CD4-positive, alpha-beta T cell (primary cell): Measurements from ENCODE around the gene RHOJ. TPM values are rescaled to one million over a fixed set of nuclear protein-coding genes. Genes with fewer than 3 reads are reported as not detected.

Experiments used
- ATAC-seq: fragments of 200-7000 bp; cut with Tn5 transposase; one replicate; pipeline ENCODE4 v1.10.0; 2022; ENCODE audit warnings: mild to moderate bottlenecking; ENCODE audit not compliant: poor library complexity
- CTCF ChIA-PET: fragments of 350-600 bp; sonication (Branson Sonifier 250); formaldehyde crosslinking; loops from one replicate; lab custom pipeline; 2021; ENCODE audit warnings: antibody characterized with exemption, inconsistent platforms; lab: Charles Lee
- POLR2A ChIA-PET: fragments of 350-600 bp; sonication (Branson Sonifier 250); formaldehyde crosslinking; loops from one replicate; lab custom pipeline; 2021; ENCODE audit warnings: antibody characterized with exemption, inconsistent platforms; lab: Charles Lee
- DNase-seq, 14 experiments: peaks; one replicate each; pipeline ENCODE4 v3.0.0-alpha.2; 2013 to 2020; ENCODE audit warnings: mixed read lengths in 2 of 14
- H3K27ac ChIP-seq, 2 donors: one replicate each; pipeline versions ENCODE4 v1.5.1 to v1.7.0; 2013; ENCODE audit warnings: low read length in 2 of 2, low read depth in 1 of 2, mild to moderate bottlenecking in 1 of 2
- H3K27me3 ChIP-seq, 2 experiments: 1 replicate in 1 of 2; 2 replicates in 1 of 2; pipeline versions ENCODE4 v1.6.1 to v1.7.0; 2013; ENCODE audit warnings: low read length in 2 of 2, control low read depth in 1 of 2, mild to moderate bottlenecking in 1 of 2, moderate library complexity in 1 of 2; ENCODE audit not compliant: insufficient read depth in 2 of 2, control insufficient read depth in 1 of 2
- H3K36me3 ChIP-seq: one replicate; pipeline ENCODE4 v1.6.1; 2013; ENCODE audit warnings: low read length, control low read depth; ENCODE audit not compliant: insufficient read depth
- H3K4me1 ChIP-seq: one replicate; pipeline ENCODE4 v1.6.1; 2013; ENCODE audit warnings: low read length, control low read depth; ENCODE audit not compliant: insufficient read depth
- H3K4me3 ChIP-seq: one replicate; pipeline ENCODE4 v1.5.1; 2013; ENCODE audit warnings: mild to moderate bottlenecking, low read length, moderate library complexity
- H3K9me3 ChIP-seq, 2 experiments: 1 replicate in 1 of 2; 2 replicates in 1 of 2; pipeline versions ENCODE4 v1.6.1 to v1.7.0; 2013; ENCODE audit warnings: low read length in 2 of 2, mild to moderate bottlenecking in 2 of 2, control low read depth in 1 of 2, moderate library complexity in 1 of 2; ENCODE audit not compliant: control insufficient read depth in 1 of 2, insufficient read depth in 1 of 2
- H3K27ac Mint-ChIP-seq: one replicate; pipeline ENCODE4 v1.8.0; 2020; ENCODE audit warnings: mixed read lengths
- H3K27me3 Mint-ChIP-seq: one replicate; pipeline ENCODE4 v1.8.0; 2021; ENCODE audit warnings: mixed read lengths
- H3K36me3 Mint-ChIP-seq: one replicate; pipeline ENCODE4 v1.8.0; 2021; ENCODE audit warnings: low read depth, mixed read lengths
- H3K4me1 Mint-ChIP-seq: one replicate; pipeline ENCODE4 v1.8.0; 2021; ENCODE audit warnings: low read depth, mixed read lengths
- H3K4me3 Mint-ChIP-seq: one replicate; pipeline ENCODE4 v1.8.0; 2020; ENCODE audit warnings: mild to moderate bottlenecking, mixed read lengths
- H3K9me3 Mint-ChIP-seq: one replicate; pipeline ENCODE4 v1.8.0; 2020; ENCODE audit warnings: mixed read lengths
- CTCF ChIP-seq: fragments of 200-600 bp; IDR thresholded peaks from one replicate; pipeline ENCODE4 v1.8.0; 2022; ENCODE audit warnings: antibody characterized with exemption, mild to moderate bottlenecking
- intact Hi-C, 2 experiments: fragments of 100-400 bp; cut with DNase I in 1 of 2; cut with micrococcal nuclease in 1 of 2; formaldehyde crosslinking; loops; one replicate each; pipeline versions ENCODE4 v1.15.1 to v1.9.0; 2023 to 2025; cut with DNase I, micrococcal nuclease
- total RNA-seq, 174 experiments: library from RNA in 2 of 174; stranded (reverse) in 2 of 174; gene quantifications; one replicate each; pipeline ENCODE4 v1.2.3 and lab custom pipeline; 2021 to 2026

The RHOJ gene
- total RNA-seq, 2 experiments from 2014 or later: not detected

DNA sequence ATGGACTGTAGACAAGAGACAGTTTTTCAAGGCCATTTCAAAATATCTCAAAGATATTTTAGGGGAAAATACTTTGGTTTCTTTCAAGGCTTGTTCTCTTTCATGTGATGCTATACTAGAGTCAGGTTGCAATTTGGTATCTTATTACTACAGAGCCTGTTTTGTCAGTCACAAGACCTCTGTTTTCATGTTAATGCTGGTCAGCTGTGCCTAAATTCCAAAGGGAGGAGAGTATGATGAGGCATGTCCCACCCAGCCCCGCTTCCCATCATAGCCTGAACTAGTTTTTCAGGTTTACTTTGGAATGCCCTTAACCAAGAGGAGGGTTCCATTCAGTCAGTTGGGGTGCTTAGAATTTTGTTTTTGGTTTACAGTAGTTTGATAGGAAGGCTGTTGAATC lies 61.9 kb downstream of the RHOJ start:
- POLR2A ChIA-PET: no interaction called here
- Mint-ChIP-seq H3K9me3 (peaks cover 2% of the 10 kb centered on the region), H3K27ac (no peak overlapping the region), H3K4me3 (no peak overlapping the region), H3K4me1 (no peaks in the 10 kb centered on the region), H3K27me3 (peaks cover 39% of the 10 kb centered on the region), H3K36me3 (no peaks in the 10 kb centered on the region)
- Histone ChIP-seq H3K27me3 (peaks cover 7 to 11% of the 10 kb centered on the region in 2 experiments), H3K4me3 (no peak overlapping the region), H3K9me3 (no peaks in the 10 kb centered on the region), H3K27ac (no peak overlapping the region), H3K36me3 (no peaks in the 10 kb centered on the region), H3K4me1 (no peaks in the 10 kb centered on the region)
- ATAC-seq (no peak), DNase-seq (no peak)
- TF ChIP-seq CTCF: no peak
- CTCF ChIA-PET: no interaction called here
- intact Hi-C loops: no loop called here

GRCh38 chr14:63267171-63267570 lies 62.9 kb downstream of the RHOJ start:
- intact Hi-C loops: no loop called here
- no peak for TF ChIP-seq CTCF
- ChIA-PET CTCF (no interaction called here), POLR2A (no interaction called here)
- Histone ChIP-seq H3K9me3 (no peaks in the 10 kb centered on the region), H3K4me3 (no peak overlapping the region), H3K27me3 (peaks cover 7 to 11% of the 10 kb centered on the region in 2 experiments), H3K36me3 (no peaks in the 10 kb centered on the region), H3K4me1 (no peaks in the 10 kb centered on the region), H3K27ac (no peak overlapping the region)
- peaks cover 33% of the 10 kb centered on the region for H3K27me3 Mint-ChIP-seq
- DNase-seq (no peak), ATAC-seq (no peak)
- no peak overlapping the region for H3K27ac Mint-ChIP-seq
- H3K9me3 Mint-ChIP-seq: peaks cover 2% of the 10 kb centered on the region
- no peaks in the 10 kb centered on the region for H3K36me3 Mint-ChIP-seq
- H3K4me3 Mint-ChIP-seq: no peak overlapping the region
- H3K4me1 Mint-ChIP-seq: no peaks in the 10 kb centered on the region

DNA sequence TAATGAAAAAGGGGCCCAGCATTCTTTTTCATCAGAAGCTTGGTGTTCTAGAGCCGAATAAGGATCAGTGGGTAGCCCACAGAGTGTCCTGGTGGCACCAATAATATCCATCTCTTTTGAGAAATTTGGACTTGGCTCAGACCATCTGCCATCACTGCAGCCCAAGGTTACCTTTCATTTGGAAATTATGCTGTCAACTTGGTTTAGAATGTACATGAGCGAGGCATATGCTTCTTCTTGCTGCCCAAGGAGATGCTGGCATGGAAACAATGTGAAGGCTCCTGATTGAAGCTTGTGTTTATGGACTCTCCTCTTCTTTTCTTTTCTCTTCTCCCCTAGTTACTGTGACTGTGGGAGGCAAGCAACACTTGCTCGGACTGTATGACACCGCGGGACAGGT lies 64.5 kb downstream of the RHOJ start:
- Mint-ChIP-seq H3K27me3 (peaks cover 32% of the 10 kb centered on the region), H3K4me3 (no peak overlapping the region), H3K36me3 (no peaks in the 10 kb centered on the region), H3K9me3 (peaks cover 2% of the 10 kb centered on the region), H3K27ac (no peak overlapping the region), H3K4me1 (no peaks in the 10 kb centered on the region)
- DNase-seq: no peak
- ATAC-seq: no peak
- POLR2A ChIA-PET: no interaction called here
- intact Hi-C loops: no loop called here
- CTCF ChIA-PET: no interaction called here
- Histone ChIP-seq H3K4me1 (no peaks in the 10 kb centered on the region), H3K9me3 (no peaks in the 10 kb centered on the region), H3K27ac (no peak overlapping the region), H3K27me3 (peaks cover 7 to 11% of the 10 kb centered on the region in 2 experiments), H3K4me3 (no peak overlapping the region), H3K36me3 (no peaks in the 10 kb centered on the region)
- TF ChIP-seq CTCF: no peak
